Measurements from ENCODE around the gene ARHGEF3.

DNA sequence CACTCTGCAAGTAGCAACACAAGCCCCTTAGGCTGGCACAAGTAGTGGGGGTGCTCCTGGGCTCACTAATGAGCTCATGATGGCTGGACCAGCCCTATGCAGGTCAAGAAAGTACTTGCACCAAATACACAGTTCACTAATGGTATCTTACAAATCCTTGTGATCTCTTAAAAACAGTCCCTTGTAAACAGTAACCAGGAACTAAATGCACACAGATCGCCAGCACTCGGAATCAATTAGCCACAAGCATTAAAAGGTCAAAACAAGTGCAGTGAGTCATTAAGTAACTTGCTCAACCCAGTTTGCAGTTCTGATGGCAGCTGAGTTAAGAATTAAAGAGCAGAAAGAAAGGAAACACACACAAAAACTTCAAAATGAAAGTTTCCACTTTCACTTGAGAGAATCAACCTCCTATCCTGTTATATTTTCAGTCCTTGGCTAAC lies 43.2 kb downstream of the ARHGEF3 start:
- TF ChIP-seq, protein P1, sequence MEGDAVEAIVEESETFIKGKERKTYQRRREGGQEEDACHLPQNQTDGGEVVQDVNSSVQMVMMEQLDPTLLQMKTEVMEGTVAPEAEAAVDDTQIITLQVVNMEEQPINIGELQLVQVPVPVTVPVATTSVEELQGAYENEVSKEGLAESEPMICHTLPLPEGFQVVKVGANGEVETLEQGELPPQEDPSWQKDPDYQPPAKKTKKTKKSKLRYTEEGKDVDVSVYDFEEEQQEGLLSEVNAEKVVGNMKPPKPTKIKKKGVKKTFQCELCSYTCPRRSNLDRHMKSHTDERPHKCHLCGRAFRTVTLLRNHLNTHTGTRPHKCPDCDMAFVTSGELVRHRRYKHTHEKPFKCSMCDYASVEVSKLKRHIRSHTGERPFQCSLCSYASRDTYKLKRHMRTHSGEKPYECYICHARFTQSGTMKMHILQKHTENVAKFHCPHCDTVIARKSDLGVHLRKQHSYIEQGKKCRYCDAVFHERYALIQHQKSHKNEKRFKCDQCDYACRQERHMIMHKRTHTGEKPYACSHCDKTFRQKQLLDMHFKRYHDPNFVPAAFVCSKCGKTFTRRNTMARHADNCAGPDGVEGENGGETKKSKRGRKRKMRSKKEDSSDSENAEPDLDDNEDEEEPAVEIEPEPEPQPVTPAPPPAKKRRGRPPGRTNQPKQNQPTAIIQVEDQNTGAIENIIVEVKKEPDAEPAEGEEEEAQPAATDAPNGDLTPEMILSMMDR (IDR thresholded peaks at IDR 0.05), result no peak
- TF ChIP-seq POLR2AphosphoS5 (IDR thresholded peaks at IDR 0.05) (peak in 2 of 4 donors; percentile 11 to 31), POLR2A (IDR thresholded peaks at IDR 0.05) (no peak), EP300 (IDR thresholded peaks at IDR 0.05) (no peak)

Data from sigmoid colon (tissue), 4 donors.